ENCODE data around the gene DIP2C. TPM values are rescaled to one million over a fixed set of nuclear protein-coding genes. Genes with fewer than 3 reads are reported as not detected.

The DIP2C gene
- total RNA-seq, 1 donor from 2014 or later, result 31.9 TPM

DNA sequence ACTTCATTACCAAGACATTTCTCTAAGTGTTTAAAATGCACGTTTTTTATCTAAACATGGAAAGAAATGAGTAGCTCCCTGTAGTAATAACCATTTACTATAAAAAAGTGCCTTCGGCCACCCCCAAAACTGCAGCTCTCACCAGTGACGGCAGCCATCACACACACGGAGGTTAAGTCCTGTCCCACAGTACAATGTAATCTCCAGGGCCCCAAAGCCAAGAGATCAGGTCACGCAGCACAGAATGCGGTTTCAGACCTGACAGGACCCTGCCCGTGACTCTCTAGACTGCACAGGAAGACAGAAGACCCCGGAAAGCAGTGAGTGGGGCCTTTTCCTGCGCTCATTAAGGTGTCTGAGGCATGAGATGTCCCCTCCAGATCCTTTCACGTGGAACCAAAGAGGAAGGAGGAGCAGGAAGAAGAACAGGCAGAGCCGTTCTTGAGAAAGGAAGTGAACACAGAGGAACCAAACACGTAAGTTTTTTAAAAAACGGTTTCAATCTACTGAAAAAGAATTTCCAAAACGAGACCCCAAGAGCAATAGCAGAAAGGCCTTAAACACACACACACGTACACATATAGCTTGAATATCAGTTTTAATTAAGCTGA, 428.5 kb downstream of the DIP2C start:
- DNase-seq (ENCODE audit: low read depth), result no peak

DNA sequence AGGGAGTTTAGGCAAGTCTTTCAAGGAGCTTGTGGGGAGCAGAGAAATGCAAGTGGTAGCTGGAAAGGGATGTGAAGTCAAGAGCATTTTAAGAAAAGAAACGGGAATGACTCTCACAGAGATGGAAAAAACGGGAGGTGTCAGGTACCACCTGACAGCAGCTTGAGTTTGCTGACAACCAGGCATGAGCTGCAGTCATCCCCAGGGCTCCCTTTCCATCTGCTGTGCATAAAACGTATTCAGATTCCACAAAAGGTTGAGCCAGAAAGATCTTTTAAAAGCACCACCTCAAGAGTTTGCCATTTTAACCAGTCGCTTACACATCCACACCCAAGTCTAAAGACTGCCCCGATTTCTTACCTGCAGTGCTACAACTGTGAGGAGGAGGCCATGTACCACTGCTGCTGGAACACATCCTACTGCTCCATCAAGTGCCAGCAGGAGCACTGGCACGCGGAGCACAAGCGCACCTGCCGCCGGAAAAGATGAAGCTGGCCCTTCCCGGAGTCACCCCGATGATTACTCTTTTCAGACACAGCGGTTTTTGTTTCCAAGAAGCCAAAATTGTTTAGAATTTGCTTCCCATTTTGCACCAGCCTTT, 437.4 kb downstream of the DIP2C start:
- DNase-seq (ENCODE audit: low read depth), result no peak

DNA sequence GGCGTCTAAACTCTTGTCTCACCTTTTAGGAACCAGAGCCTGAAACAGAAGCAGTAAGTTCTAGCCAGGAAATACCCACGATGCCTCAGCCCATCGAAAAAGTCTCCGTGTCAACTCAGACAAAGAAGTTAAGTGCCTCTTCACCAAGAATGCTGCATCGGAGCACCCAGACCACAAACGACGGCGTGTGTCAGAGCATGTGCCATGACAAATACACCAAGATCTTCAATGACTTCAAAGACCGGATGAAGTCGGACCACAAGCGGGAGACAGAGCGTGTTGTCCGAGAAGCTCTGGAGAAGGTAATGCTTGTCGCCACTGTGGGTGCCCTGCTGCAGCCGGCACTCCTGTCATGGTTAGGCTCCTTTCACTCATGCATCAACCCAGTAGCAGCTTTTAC, 441.2 kb downstream of the DIP2C start:
- DNase-seq (ENCODE audit: low read depth), result no peak

DNA sequence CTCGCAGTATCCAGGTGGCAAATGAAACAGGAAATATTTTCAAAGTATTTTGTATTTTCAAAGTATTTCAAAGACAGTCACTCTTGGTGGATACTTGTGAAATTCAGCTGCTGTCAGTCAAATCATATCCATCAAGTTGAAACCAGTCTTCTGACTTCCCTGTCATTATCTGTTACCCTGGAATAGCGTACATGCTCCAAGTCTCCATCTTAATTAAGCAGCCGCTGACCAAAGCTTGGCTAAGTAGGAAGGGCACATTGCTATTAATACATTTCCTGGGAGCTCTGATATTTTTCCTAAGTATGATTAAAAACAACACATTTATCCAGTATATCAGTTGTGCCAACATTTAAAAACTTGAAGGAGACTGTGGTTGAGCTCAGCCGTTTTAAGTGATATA, 442.0 kb downstream of the DIP2C start:
- no peak for DNase-seq (ENCODE audit: low read depth)

GRCh38 chr10:246431-246830, 443.0 kb downstream of the DIP2C start:
- no peak for DNase-seq (ENCODE audit: low read depth)

- no peak for DNase-seq (ENCODE audit: low read depth)
These were observed 445.2 kb downstream of the DIP2C start for GRCh38 chr10:244227-244626.

- no peak for DNase-seq (ENCODE audit: low read depth)
These were observed 447.4 kb downstream of the DIP2C start for GRCh38 chr10:241966-242643.

DNA sequence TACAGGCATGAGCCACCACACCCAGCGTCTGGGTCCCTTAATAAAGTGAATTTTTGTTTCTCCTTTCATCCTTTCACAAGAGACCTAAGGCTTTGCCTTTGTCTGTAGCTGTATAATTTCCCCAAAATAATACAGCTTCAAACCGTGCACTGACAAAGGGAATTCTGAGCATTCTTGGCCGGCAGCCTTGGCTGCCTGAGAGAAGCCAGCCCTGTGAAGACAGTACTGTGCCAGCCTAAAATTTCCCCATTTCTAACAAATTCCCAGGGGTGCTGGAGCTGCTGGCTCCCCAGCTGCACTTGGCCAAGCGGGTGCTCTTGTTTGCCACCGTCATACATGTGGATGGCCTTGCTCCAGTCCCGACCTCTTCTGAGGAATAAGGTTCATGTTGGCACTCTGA, 448.0 kb downstream of the DIP2C start:
- DNase-seq (ENCODE audit: low read depth), result no peak

GRCh38 chr10:239109-239508, 450.4 kb downstream of the DIP2C start:
- peak; percentile 24 for DNase-seq (ENCODE audit: low read depth)

GRCh38 chr10:235915-236314, 453.6 kb downstream of the DIP2C start:
- DNase-seq (ENCODE audit: low read depth), result no peak

GRCh38 chr10:234708-235406, 454.6 kb downstream of the DIP2C start:
- no peak for DNase-seq (ENCODE audit: low read depth)

- no peak for DNase-seq (ENCODE audit: low read depth)
These were observed 456.6 kb downstream of the DIP2C start for GRCh38 chr10:232878-233277.

- DNase-seq (ENCODE audit: low read depth), result no peak
These were observed 457.4 kb downstream of the DIP2C start for GRCh38 chr10:232061-232460.

- DNase-seq (ENCODE audit: low read depth), result no peak
These were observed 458.7 kb downstream of the DIP2C start for GRCh38 chr10:230758-231157.

GRCh38 chr10:228366-228765, 461.1 kb downstream of the DIP2C start:
- no peak for DNase-seq (ENCODE audit: low read depth)

DNA sequence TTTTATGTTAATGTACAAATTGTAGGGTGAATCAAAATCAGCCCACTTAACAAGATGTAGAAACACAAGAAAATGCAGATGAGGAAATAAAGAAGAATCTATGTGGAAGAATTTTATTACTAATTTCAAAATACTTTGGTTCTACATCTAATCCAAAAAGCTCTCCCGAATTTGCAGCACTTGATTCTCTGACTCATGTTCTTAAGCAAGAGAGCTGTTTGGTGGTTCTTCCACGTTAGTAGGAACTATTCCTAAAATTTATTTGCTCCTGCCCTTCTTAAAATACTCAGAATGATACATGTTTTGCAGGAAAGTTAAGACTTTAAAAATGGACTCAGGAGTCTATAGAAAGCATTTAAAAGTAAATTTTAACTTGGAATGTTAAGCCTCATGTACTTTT, 462.5 kb downstream of the DIP2C start:
- DNase-seq (ENCODE audit: low read depth), result no peak

GRCh38 chr10:226018-226417, 463.4 kb downstream of the DIP2C start:
- DNase-seq (ENCODE audit: low read depth), result no peak

DNA sequence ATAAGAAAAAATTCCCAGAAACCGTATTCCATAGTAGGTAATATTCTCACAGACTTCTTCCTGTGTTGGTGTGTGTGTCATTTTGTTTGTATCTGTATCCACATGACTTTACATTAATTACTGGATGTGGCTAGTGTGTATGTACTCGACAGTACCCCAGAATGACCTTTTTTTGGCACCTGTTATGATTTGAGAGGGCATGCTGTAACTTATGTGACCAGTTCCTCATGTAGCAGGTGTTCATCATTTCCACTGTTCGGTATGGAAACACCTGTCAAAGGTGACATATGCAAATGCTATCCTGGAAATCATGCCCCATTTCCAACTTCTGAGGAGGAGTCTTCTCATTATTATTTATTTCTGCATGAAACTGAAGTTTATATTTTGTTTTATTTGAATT, 464.9 kb downstream of the DIP2C start:
- no peak for DNase-seq (ENCODE audit: low read depth)

All from myocyte (in vitro differentiated cells).